ENCODE measurements around the gene CMIP.

CMIP gene

GRCh38 chr16:81645925-81646324 is 201.3 kb downstream of the CMIP start:
- no peak for DNase-seq

DNA sequence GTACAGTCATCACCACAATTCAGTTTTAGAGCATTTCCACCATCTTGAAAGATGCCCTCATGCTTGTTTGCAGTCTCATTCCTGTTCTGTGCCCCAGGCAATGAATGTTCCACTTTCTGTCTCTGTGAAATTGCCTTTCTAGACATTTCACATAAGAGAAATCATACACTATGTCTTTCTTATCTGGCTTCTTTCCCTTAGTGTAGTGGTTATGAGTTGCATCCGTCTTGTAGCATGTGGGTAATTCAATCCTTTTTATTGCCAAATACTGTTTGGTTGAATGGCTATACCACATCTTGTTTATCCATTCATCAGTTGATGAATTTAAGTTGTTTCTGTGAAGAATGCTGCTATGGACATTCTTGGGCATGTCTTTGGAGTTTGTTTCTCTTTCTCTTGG is 202.0 kb downstream of the CMIP start:
- DNase-seq = no peak

GRCh38 chr16:81647527-81647926 is 202.9 kb downstream of the CMIP start:
- DNase-seq = no peak

GRCh38 chr16:81649561-81650184 is 205.1 kb downstream of the CMIP start:
- DNase-seq = no peak

DNA sequence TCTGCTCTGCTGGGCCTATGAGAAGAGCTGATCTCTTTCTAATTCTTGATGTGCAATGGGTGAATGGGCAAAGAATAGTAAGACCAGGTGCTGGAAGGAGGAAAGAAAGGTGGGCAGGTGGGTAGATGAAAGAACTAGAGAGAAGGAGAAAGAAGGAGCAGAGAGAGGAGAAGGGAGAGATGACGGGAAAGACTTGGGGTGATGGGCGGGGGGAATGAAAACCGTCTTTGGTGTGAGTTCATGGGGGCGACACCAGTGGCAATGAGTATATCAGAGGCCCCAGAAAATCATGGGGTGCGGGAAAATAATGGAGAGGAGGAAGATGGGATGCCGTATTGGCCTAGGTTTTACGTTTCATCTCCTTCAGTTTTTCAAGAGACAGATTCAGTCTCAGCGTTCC is 205.7 kb downstream of the CMIP start:
- DNase-seq = no peak

DNA sequence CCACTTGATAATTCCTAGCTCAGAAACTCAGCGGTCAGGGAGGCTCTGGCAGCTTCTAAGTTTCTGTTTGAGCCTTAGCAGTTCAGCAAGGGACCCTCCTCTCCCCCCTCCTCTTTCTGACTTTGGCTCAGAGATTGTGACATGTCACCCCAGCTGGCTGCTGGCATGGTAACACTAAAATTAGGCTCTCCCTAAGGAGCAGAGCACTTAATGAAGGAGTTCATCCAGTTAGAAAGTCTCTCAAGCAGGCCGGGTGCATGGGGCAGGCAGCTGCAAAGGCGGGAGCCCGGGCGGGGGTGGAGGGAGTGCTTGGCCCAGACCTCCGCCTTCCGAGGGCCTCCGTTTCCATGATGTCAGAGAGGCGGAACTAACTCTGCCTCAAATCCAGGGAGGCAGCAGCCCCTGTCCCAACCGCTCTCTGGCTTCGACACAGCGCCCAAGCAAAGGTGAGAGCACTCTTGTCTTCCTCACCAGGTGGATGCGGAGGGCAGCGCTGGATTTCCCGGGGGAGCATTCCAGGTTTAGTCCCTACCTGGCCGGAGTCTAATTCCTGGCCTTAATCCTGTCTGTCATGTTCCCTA is 206.5 kb downstream of the CMIP start:
- DNase-seq = no peak

- no peak for DNase-seq
These were observed 207.4 kb downstream of the CMIP start for GRCh38 chr16:81651758-81652718.

- peak; percentile 40 for DNase-seq
These were observed 208.3 kb downstream of the CMIP start for GRCh38 chr16:81652798-81653505.

- DNase-seq = no peak
These were observed 209.7 kb downstream of the CMIP start for GRCh38 chr16:81654346-81654745.

DNA sequence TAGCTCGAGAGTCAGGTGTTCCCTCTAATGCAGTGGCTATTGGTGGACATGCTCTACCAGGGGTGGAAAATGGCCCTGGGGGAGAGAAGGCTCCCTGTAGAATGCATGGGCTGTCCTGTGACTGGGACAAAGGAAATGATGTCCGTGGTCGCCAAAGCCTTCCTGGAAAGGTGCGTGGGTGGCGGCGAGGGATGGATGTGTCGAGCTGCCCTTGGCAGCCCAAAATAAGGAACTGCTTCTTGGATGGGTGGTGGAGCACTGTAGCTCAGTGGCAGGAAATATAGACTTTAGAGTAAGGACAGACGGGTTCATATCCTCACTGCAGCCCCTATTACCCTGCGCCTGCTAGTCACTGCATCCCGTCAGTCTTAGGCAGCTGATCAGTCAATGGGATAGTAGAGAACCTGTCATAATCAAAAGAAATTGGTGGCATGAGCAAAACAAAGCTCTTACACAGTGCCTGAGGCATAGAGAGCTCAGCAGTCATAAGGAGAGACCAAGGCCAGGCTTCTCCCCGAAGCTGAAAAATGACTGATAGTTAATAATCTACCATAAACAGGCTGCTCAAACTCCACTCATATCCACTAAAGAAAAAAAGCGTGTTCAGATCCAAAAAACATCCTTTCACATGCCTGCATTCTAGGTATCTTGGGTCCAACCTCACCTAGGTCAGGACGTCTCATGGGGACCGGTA is 211.0 kb downstream of the CMIP start:
- no peak for DNase-seq

DNA sequence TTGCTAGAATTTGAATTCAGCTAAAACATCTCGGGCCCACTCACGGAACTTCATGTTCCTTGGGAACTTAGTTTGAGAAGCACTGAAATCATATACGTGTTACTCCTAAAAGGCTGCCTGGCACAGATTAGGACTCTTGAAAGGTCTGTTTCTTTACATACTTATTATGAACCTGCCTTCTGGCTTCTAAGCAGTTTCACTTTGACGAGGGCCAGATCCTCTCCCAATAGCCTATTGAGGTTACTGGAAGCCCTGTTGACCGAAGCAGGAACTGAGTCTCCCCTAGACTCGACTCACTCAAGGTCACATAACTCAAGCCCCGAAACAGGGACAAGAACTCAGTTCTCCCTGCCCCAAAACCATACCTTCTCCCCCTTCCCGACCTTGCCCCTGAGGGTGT is 212.6 kb downstream of the CMIP start:
- no peak for DNase-seq

GRCh38 chr16:81657781-81658180 is 213.2 kb downstream of the CMIP start:
- DNase-seq = no peak

DNA sequence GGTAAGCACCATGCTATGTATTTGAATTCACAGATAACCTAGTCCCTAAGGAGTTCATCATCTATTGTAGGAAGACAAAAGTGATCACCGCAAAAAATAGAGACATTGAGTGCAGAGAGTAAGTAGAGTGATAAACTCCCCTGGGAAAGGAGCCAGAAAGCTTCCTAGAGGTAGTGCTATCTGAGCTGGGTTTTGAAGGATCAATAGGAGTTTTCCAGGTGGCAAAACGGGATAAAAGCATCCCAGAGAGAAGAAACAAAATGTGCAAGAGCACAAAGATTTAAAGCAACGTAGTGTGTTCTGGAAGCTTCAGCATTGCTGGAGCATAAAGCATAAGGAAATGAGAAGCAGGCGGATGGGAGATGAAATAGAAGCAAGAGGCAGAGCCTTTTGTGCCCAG is 213.8 kb downstream of the CMIP start:
- DNase-seq = no peak

DNA sequence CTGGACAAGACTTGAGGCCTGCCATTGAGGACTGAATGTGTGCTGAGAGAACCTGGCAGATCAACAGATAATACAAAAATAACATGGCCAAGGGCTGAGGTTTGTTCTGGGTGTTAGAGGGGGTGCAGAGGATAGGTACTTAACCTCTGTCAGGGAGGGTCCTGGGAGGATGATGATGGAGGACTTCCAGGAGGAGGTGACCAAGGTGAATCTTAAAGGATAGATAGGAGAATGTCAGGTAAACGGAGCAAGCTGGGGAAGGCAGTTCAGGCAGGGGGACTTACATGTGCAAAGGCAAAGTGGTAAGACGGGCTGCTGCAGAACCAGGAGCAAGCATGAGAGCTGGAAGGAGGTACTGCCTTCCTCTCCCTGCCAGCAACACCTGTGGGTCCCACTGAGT is 214.6 kb downstream of the CMIP start:
- no peak for DNase-seq

DNA sequence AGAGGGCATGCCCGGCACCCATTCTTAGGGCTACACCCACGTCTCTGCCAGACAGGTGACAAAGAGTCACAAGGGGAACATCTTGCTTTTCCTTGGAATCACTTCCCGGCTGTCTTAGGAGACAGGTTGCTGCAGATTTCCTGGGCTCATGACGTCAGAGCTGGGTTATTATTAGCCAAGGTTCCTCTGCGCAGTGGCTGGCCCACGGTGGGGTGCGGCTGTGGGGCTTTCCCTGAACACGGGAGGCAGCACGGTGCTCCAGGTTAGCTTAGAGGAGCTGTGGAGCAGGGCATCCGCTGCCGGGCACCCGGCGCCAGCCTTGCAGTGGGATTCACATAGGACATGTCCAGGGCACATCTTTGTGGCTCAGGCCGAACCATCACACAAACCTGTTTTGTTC is 216.5 kb downstream of the CMIP start:
- no peak for DNase-seq

DNA sequence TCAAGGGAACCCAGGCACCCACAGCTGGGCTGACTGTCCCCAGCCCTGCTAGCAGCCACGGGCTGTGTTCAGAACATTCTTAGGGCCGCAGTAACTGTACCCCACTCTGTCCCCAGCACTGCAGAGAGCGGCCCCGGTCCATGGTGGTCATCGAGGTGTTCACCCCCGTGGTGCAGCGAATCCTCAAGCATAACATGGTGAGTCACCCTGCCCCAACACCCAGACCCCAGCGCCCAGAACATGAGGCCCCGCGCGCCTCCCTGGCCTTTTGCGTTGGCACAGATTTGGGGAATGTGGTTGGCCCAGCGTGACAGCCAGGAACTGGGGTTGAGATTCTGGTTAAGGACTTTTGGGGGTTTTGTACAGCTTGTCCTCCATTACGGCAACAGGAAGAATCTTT is 219.5 kb downstream of the CMIP start:
- DNase-seq = no peak

DNA sequence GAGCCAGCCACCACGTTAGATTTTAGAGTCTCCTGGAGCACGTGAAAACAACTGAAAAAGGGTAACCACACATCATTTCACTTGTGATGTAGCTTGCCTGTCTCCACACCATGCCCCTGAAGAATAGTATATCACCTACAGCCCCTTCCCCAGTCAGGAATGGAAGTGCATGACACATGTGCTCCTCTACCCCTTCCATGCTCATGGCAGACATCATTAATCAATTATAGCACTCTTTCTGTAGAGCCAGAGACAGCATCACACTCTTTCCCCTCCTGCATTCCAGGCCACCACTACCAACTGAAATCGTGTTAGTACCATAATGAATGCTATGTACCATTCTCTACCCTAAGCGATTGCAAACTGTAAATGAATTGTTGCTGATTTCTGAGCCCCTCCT is 221.0 kb downstream of the CMIP start:
- DNase-seq = no peak

GRCh38 chr16:81666113-81666512 is 221.5 kb downstream of the CMIP start:
- DNase-seq = no peak

- DNase-seq = no peak
These were observed 223.9 kb downstream of the CMIP start for GRCh38 chr16:81668243-81669097.

GRCh38 chr16:81669473-81670350 is 225.1 kb downstream of the CMIP start:
- DNase-seq = peak; percentile 20

Measured in NCI-H2029 treated with DMSO at 0.1 percent for 48 hours (cell line).